Measurements from ENCODE around the gene ZNF296. TPM values are rescaled to one million over a fixed set of nuclear protein-coding genes. Genes with fewer than 3 reads are reported as not detected.

ZNF296 gene
- polyA plus RNA-seq, 1 donor from 2014 or later = 1.4 TPM

GRCh38 chr19:45074744-45075300, 1.5 kb downstream of the ZNF296 start:
- Histone ChIP-seq H3K4me2 (ENCODE audit: low read length) (no peak overlapping the region), H3K79me2 (replicated peaks; ENCODE audit: insufficient read depth, low read length) (peaks cover 6% of the 10 kb centered on the region), H3K9ac (ENCODE audit: low read length) (no peak overlapping the region), H3K9me3 (ENCODE audit: low read length) (no peaks in the 10 kb centered on the region), H3F3A (ENCODE audit: insufficient read depth, low read length, poor library complexity, severe bottlenecking) (no peaks in the 10 kb centered on the region), H2AFZ (ENCODE audit: low read depth, low read length) (no peak overlapping the region), H3K9me2 (ENCODE audit: insufficient read depth, low read length) (no peaks in the 10 kb centered on the region), H4K20me1 (ENCODE audit: insufficient read depth) (no peaks in the 10 kb centered on the region), H3K36me3 (ENCODE audit: insufficient read depth, low read length) (no peaks in the 10 kb centered on the region), H3K27me3 (ENCODE audit: insufficient read depth, low read depth, low read length) (peaks cover 33% of the 10 kb centered on the region), H3K27ac (ENCODE audit: low read length) (no peak overlapping the region), H3K4me3 (ENCODE audit: low read length) (no peak overlapping the region)
- TF ChIP-seq SMC3 (conservative IDR thresholded peaks at IDR 0.05; ENCODE audit: poor library complexity) (no peak), CTCF (IDR thresholded peaks at IDR 0.05; ENCODE audit: poor library complexity, severe bottlenecking) (no peak), EZH2 (IDR thresholded peaks at IDR 0.05; ENCODE audit: borderline replicate concordance, insufficient read depth, low read length, poor library complexity, severe bottlenecking) (no peak), TAF1 (IDR thresholded peaks at IDR 0.05; ENCODE audit: low read depth) (no peak), MXI1 (conservative IDR thresholded peaks at IDR 0.05; ENCODE audit: poor library complexity, severe bottlenecking) (no peak), REST (IDR thresholded peaks at IDR 0.05; ENCODE audit: borderline replicate concordance) (no peak), POLR2AphosphoS5 (IDR thresholded peaks at IDR 0.05) (no peak), EP300 (conservative IDR thresholded peaks at IDR 0.05; ENCODE audit: poor library complexity, severe bottlenecking) (no peak), RAD21 (conservative IDR thresholded peaks at IDR 0.05) (no peak)

DNA sequence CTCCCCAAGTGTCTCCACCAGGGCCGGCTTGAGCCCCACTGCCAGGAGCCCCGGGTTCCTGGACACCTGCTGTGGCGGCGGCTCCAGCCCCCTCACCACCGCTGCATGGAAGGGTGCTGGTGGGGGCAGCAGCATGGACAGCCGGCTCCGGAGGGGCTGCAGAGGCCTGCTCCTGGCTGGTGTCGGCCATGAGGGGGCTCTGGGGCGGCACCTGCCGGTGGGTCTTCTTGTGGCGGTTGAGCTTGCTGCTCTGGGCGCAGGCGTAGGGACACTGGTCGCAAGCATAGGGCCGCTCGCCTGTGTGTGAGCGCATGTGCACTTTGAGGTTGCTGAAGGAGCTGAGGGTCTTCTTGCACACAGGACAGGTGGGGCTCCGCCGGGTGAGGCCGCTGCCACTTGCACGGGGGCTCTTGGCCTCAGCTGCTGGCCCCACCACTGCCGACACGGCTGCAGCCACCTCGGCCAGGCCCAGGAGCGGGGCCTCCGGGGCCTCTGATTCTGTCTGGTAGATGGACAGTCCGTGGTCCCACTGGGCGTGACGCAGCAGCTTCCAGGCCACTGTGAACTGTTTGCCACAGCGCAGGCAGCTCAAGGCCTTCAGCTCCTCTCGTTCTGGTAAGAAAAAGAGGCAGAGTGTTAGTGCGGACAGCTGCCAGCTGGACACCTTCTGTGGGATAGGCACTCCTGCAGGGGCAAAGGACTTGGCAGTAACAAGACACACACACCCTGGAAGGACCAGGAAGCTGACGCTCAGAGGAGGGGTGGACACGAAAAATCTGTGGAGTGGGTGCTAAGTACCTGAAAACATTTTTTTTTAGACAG, 4.1 kb downstream of the ZNF296 start:
- H3K4me3 ChIP-seq (ENCODE audit: low read length) = no peak overlapping the region
- no peaks in the 10 kb centered on the region for H4K20me1 ChIP-seq (ENCODE audit: insufficient read depth)
- H3K27ac ChIP-seq (ENCODE audit: low read length) = no peak overlapping the region
- H3K9ac ChIP-seq (ENCODE audit: low read length) = no peak overlapping the region
- H3K36me3 ChIP-seq (ENCODE audit: insufficient read depth, low read length) = no peaks in the 10 kb centered on the region
- H3K9me2 ChIP-seq (ENCODE audit: insufficient read depth, low read length) = no peaks in the 10 kb centered on the region
- no peak overlapping the region for H3K4me2 ChIP-seq (ENCODE audit: low read length)
- no peaks in the 10 kb centered on the region for H3F3A ChIP-seq (ENCODE audit: insufficient read depth, low read length, poor library complexity, severe bottlenecking)
- no peaks in the 10 kb centered on the region for H3K79me2 ChIP-seq (replicated peaks; ENCODE audit: insufficient read depth, low read length)
- no peaks in the 10 kb centered on the region for H3K9me3 ChIP-seq (ENCODE audit: low read length)
- no peak overlapping the region for H2AFZ ChIP-seq (ENCODE audit: low read depth, low read length)
- H3K27me3 ChIP-seq (ENCODE audit: insufficient read depth, low read depth, low read length) = peaks cover 26% of the 10 kb centered on the region
- no peak for TF ChIP-seq RAD21 (conservative IDR thresholded peaks at IDR 0.05)
- no peak for TF ChIP-seq POLR2AphosphoS5 (IDR thresholded peaks at IDR 0.05)
- no peak for TF ChIP-seq CTCF (IDR thresholded peaks at IDR 0.05; ENCODE audit: poor library complexity, severe bottlenecking)
- TF ChIP-seq MXI1 (conservative IDR thresholded peaks at IDR 0.05; ENCODE audit: poor library complexity, severe bottlenecking) = no peak
- TF ChIP-seq SMC3 (conservative IDR thresholded peaks at IDR 0.05; ENCODE audit: poor library complexity) = no peak
- TF ChIP-seq EP300 (conservative IDR thresholded peaks at IDR 0.05; ENCODE audit: poor library complexity, severe bottlenecking) = no peak

Measured in neural cell (in vitro differentiated cells).